Lower leg skin (tissue), 3 donors: Measurements from ENCODE around the gene PPP2R5B.

Source experiments
- CTCF ChIP-seq, 3 donors: fragments of 450-650 bp; IDR thresholded peaks; one replicate each; pipeline ENCODE4 v1.5.1; 2016; ENCODE audit warnings: antibody characterized with exemption in 3 of 3, mild to moderate bottlenecking in 3 of 3, moderate library complexity in 2 of 3
- POLR2A ChIP-seq, 2 donors: fragments of 450-650 bp; IDR thresholded peaks; one replicate each; pipeline ENCODE4 v1.6.1; 2016 to 2017; ENCODE audit warnings: antibody characterized with exemption in 2 of 2, mild to moderate bottlenecking in 1 of 2, moderate library complexity in 1 of 2

- TF ChIP-seq CTCF (IDR thresholded peaks at IDR 0.05) (no peak), POLR2A (IDR thresholded peaks at IDR 0.05) (peak in 1 of 2 donors; percentile 96)
Measured at GRCh38 chr11:64878494-64879243, 45.8 kb upstream of the PPP2R5B start, which contains the start of gene EHD1.
